Measurements from ENCODE around the gene FYN. TPM values are rescaled to one million over a fixed set of nuclear protein-coding genes. Genes with fewer than 3 reads are reported as not detected.

The FYN gene
- total and polyA plus RNA-seq, 4 donors: 11.2 to 28.3 (median 19.7) TPM

GRCh38 chr6:111667931-111668330 is 205.3 kb downstream of the FYN start:
- TF ChIP-seq CTCF (IDR thresholded peaks at IDR 0.05; ENCODE audit: low read depth, low read length, missing input control) (no peak), ZBTB33 (IDR thresholded peaks at IDR 0.05) (no peak), GABPA (IDR thresholded peaks at IDR 0.05 in 1 of 2, conservative IDR thresholded peaks at IDR 0.05 in 1 of 2) (no peak), TAF1 (conservative IDR thresholded peaks at IDR 0.05) (no peak), FOXA1 (IDR thresholded peaks at IDR 0.05) (no peak), MAX (IDR thresholded peaks at IDR 0.05) (no peak), SP1 (IDR thresholded peaks at IDR 0.05) (no peak), JUND (IDR thresholded peaks at IDR 0.05) (no peak), RXRA (IDR thresholded peaks at IDR 0.05) (no peak), RAD21 (IDR thresholded peaks at IDR 0.05) (no peak), EGR1 (IDR thresholded peaks at IDR 0.05; ENCODE audit: low read depth in 2 of 2) (no peak), NR2F2 (IDR thresholded peaks at IDR 0.05) (no peak), FOXA2 (IDR thresholded peaks at IDR 0.05) (no peak), REST (IDR thresholded peaks at IDR 0.05) (no peak), YY1 (IDR thresholded peaks at IDR 0.05) (no peak), HNF4G (IDR thresholded peaks at IDR 0.05) (no peak), HNF4A (conservative IDR thresholded peaks at IDR 0.05) (no peak), ATF3 (IDR thresholded peaks at IDR 0.05) (no peak)
- Histone ChIP-seq H3K4me1 (ENCODE audit: control insufficient read depth in 4 of 4, insufficient read depth in 4 of 4, low read length in 3 of 4) (peaks cover 0 to 6% (median 2%) of the 10 kb centered on the region in 4 donors), H3K9me3 (ENCODE audit: control insufficient read depth in 4 of 4, low read length in 3 of 4) (no peaks in the 10 kb centered on the region), H3K4me3 (ENCODE audit: low read depth in 1 of 3, low read length in 3 of 3) (no peak overlapping the region), H3K27me3 (ENCODE audit: control insufficient read depth in 4 of 4, insufficient read depth in 4 of 4, low read length in 3 of 4) (no peaks in the 10 kb centered on the region), H3K9ac (ENCODE audit: low read depth in 1 of 2, low read length in 2 of 2) (no peak overlapping the region), H3K36me3 (ENCODE audit: control insufficient read depth in 4 of 4, insufficient read depth in 3 of 4, low read depth in 1 of 4, low read length in 3 of 4) (peaks cover 0 to 29% (median 19%) of the 10 kb centered on the region in 4 donors), H3K27ac (ENCODE audit: low read depth in 1 of 2, low read length in 2 of 2) (no peak overlapping the region)
- DNase-seq (ENCODE audit: low spot score): no peak
- 89% methylated on average over 8 of the region's 8 CpGs for WGBS
